ENCODE data around the gene DISC1.

DNA sequence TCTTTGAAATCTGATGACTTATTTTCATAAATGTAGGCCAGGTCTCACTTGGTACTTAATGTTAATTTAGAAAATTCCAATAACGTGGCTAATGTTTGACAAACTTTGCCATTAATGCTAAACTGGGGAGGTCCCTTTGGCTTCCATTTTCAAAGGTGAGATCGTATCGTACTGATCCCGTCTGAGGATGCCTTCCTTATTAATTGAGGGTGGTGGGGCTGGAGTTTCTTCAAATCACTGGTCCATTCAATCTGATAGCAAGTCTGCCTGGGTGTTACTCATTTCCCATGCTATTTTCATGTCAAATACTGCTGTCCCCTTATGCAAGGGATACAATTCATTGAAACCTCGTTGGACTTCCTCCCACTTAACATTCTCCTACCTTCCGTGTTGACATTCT lies 327.1 kb downstream of the DISC1 start:
- TF ChIP-seq, protein P1, sequence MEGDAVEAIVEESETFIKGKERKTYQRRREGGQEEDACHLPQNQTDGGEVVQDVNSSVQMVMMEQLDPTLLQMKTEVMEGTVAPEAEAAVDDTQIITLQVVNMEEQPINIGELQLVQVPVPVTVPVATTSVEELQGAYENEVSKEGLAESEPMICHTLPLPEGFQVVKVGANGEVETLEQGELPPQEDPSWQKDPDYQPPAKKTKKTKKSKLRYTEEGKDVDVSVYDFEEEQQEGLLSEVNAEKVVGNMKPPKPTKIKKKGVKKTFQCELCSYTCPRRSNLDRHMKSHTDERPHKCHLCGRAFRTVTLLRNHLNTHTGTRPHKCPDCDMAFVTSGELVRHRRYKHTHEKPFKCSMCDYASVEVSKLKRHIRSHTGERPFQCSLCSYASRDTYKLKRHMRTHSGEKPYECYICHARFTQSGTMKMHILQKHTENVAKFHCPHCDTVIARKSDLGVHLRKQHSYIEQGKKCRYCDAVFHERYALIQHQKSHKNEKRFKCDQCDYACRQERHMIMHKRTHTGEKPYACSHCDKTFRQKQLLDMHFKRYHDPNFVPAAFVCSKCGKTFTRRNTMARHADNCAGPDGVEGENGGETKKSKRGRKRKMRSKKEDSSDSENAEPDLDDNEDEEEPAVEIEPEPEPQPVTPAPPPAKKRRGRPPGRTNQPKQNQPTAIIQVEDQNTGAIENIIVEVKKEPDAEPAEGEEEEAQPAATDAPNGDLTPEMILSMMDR (IDR thresholded peaks at IDR 0.05 in 2 of 3, conservative IDR thresholded peaks at IDR 0.05 in 1 of 3; ENCODE audit: borderline replicate concordance in 1 of 3, insufficient read depth in 1 of 3, low read depth in 2 of 3, low read length in 2 of 3): no peak
- TF ChIP-seq POLR2AphosphoS5 (IDR thresholded peaks at IDR 0.05; ENCODE audit: low read depth, low read length) (no peak), EZH2phosphoT487 (IDR thresholded peaks at IDR 0.05; ENCODE audit: borderline replicate concordance) (no peak), SP1 (IDR thresholded peaks at IDR 0.05; ENCODE audit: low read depth) (no peak), POLR2A (IDR thresholded peaks at IDR 0.05; ENCODE audit: borderline replicate concordance, extremely low read depth, insufficient read depth, insufficient read length) (no peak), SIN3A (IDR thresholded peaks at IDR 0.05; ENCODE audit: low read depth) (no peak)
- TF ChIP-seq, protein P2, sequence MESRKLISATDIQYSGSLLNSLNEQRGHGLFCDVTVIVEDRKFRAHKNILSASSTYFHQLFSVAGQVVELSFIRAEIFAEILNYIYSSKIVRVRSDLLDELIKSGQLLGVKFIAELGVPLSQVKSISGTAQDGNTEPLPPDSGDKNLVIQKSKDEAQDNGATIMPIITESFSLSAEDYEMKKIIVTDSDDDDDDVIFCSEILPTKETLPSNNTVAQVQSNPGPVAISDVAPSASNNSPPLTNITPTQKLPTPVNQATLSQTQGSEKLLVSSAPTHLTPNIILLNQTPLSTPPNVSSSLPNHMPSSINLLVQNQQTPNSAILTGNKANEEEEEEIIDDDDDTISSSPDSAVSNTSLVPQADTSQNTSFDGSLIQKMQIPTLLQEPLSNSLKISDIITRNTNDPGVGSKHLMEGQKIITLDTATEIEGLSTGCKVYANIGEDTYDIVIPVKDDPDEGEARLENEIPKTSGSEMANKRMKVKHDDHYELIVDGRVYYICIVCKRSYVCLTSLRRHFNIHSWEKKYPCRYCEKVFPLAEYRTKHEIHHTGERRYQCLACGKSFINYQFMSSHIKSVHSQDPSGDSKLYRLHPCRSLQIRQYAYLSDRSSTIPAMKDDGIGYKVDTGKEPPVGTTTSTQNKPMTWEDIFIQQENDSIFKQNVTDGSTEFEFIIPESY (IDR thresholded peaks at IDR 0.05; ENCODE audit: extremely low read depth, insufficient replicate concordance, low read length): no peak
- TF ChIP-seq, protein P3, sequence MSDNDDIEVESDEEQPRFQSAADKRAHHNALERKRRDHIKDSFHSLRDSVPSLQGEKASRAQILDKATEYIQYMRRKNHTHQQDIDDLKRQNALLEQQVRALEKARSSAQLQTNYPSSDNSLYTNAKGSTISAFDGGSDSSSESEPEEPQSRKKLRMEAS (IDR thresholded peaks at IDR 0.05): no peak
